ENCODE results near the gene TDRD3.

GRCh38 chr13:60604058-60604457, 207.0 kb downstream of the TDRD3 start:
- TF ChIP-seq, protein P1, sequence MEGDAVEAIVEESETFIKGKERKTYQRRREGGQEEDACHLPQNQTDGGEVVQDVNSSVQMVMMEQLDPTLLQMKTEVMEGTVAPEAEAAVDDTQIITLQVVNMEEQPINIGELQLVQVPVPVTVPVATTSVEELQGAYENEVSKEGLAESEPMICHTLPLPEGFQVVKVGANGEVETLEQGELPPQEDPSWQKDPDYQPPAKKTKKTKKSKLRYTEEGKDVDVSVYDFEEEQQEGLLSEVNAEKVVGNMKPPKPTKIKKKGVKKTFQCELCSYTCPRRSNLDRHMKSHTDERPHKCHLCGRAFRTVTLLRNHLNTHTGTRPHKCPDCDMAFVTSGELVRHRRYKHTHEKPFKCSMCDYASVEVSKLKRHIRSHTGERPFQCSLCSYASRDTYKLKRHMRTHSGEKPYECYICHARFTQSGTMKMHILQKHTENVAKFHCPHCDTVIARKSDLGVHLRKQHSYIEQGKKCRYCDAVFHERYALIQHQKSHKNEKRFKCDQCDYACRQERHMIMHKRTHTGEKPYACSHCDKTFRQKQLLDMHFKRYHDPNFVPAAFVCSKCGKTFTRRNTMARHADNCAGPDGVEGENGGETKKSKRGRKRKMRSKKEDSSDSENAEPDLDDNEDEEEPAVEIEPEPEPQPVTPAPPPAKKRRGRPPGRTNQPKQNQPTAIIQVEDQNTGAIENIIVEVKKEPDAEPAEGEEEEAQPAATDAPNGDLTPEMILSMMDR (IDR thresholded peaks at IDR 0.05) = no peak
- no peak for TF ChIP-seq ZFX (IDR thresholded peaks at IDR 0.05; ENCODE audit: borderline replicate concordance)

Data from 22Rv1 (cell line).